Astrocyte (in vitro differentiated cells and primary cell): ENCODE results near the gene JUN.

Experiments used
- EZH2 ChIP-seq: IDR thresholded peaks from 2 replicates; pipeline ENCODE4 v1.6.1; 2012; ENCODE audit warnings: mild to moderate bottlenecking, low read length, inconsistent platforms; ENCODE audit not compliant: insufficient read depth
- TF ChIP-seq, protein P1 (sequence below): IDR thresholded peaks from 2 replicates; pipeline ENCODE4 v1.5.1; 2011; ENCODE audit warnings: low read depth, mild to moderate bottlenecking, inconsistent platforms, low read length, moderate library complexity; ENCODE audit not compliant: insufficient read depth

DNA sequence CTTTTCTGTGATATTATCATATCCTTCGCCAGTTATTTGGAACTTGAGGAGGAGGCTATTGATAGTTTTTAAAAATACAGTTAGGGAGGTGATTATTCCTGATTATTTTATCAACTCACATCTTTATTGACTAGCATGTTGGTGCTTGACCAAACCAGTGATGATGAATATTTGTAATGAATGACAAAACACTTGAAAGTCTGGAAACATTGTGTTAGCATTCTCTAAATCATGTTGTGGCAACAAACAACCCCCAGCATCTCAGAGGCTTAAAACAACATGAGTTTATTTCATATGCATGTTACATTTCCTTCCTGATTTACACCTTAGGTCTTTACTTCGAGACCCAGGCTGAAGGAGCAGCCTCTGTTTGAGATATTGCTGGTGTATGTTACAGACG lies 10.7 kb upstream of the JUN start:
- TF ChIP-seq, protein P1, sequence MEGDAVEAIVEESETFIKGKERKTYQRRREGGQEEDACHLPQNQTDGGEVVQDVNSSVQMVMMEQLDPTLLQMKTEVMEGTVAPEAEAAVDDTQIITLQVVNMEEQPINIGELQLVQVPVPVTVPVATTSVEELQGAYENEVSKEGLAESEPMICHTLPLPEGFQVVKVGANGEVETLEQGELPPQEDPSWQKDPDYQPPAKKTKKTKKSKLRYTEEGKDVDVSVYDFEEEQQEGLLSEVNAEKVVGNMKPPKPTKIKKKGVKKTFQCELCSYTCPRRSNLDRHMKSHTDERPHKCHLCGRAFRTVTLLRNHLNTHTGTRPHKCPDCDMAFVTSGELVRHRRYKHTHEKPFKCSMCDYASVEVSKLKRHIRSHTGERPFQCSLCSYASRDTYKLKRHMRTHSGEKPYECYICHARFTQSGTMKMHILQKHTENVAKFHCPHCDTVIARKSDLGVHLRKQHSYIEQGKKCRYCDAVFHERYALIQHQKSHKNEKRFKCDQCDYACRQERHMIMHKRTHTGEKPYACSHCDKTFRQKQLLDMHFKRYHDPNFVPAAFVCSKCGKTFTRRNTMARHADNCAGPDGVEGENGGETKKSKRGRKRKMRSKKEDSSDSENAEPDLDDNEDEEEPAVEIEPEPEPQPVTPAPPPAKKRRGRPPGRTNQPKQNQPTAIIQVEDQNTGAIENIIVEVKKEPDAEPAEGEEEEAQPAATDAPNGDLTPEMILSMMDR: no peak
- no peak for TF ChIP-seq EZH2
